ENCODE results near the gene DLEC1.
A peak's percentile ranks its signal among the peaks of the same experiment; 100 is the strongest.

DNA sequence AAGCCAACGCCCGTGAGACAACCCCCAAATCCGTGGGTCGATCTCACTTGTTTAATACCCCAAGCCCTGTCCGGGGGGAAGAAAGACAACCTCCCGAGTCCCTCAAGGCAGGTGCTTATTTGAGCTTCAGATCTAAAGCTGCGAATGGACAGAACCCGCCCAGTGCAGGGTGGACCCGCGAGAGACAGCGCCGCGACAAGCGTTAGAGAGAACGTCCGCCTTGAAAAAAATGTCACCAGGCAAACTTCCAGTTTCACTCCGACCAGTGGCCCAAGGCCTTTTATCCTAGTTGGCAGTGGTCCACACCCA lies 125.6 kb downstream of the DLEC1 start:
- TF ChIP-seq POLR2AphosphoS5 (IDR thresholded peaks at IDR 0.05) (no peak), EP300 (IDR thresholded peaks at IDR 0.05) (no peak), POLR2A (IDR thresholded peaks at IDR 0.05; ENCODE audit: low read depth) (peak; percentile 24)
- TF ChIP-seq, protein P1, sequence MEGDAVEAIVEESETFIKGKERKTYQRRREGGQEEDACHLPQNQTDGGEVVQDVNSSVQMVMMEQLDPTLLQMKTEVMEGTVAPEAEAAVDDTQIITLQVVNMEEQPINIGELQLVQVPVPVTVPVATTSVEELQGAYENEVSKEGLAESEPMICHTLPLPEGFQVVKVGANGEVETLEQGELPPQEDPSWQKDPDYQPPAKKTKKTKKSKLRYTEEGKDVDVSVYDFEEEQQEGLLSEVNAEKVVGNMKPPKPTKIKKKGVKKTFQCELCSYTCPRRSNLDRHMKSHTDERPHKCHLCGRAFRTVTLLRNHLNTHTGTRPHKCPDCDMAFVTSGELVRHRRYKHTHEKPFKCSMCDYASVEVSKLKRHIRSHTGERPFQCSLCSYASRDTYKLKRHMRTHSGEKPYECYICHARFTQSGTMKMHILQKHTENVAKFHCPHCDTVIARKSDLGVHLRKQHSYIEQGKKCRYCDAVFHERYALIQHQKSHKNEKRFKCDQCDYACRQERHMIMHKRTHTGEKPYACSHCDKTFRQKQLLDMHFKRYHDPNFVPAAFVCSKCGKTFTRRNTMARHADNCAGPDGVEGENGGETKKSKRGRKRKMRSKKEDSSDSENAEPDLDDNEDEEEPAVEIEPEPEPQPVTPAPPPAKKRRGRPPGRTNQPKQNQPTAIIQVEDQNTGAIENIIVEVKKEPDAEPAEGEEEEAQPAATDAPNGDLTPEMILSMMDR (IDR thresholded peaks at IDR 0.05) = no peak

Data from esophagus muscularis mucosa (tissue), 4 donors.